SK-N-MC (cell line): ENCODE data around the gene ZDHHC7.

Experiments
- DNase-seq: peaks from one replicate; pipeline ENCODE4 v3.0.0-alpha.2; 2011; ENCODE audit warnings: low read depth, low spot score
- H3K27ac ChIP-seq: fragments of 200-600 bp; sonication (generic); 2 replicates; pipeline ENCODE4 v1.5.1; 2016; ENCODE audit warnings: mixed run types
- H3K36me3 ChIP-seq: fragments of 200-600 bp; sonication (generic); 2 replicates; pipeline ENCODE4 v1.6.1; 2017; ENCODE audit warnings: antibody characterized with exemption, low read length, mixed read lengths; ENCODE audit not compliant: insufficient read depth
- H3K4me3 ChIP-seq: fragments of 200-600 bp; sonication (generic); 2 replicates; pipeline ENCODE4 v1.5.1; 2016
- H3K9ac ChIP-seq: fragments of 200-600 bp; sonication (generic); 2 replicates; pipeline ENCODE4 v1.8.0; 2017; ENCODE audit warnings: mixed run types, mixed read lengths; ENCODE audit not compliant: insufficient read length
- H3K9me3 ChIP-seq: fragments of 200-600 bp; sonication (generic); 2 replicates; pipeline ENCODE4 v1.6.1; 2017; ENCODE audit warnings: low read depth, mild to moderate bottlenecking, antibody characterized with exemption, low read length, moderate library complexity, mixed read lengths
- EZH2 ChIP-seq: fragments of 200-600 bp; sonication (generic); IDR thresholded peaks from one replicate; pipeline ENCODE4 v1.6.1; 2017; ENCODE audit warnings: antibody characterized with exemption
- FOXP2 ChIP-seq: optimal IDR thresholded peaks from 2 replicates; pipeline ENCODE3; 2011; ENCODE audit warnings: mild to moderate bottlenecking, moderate library complexity; ENCODE audit not compliant: insufficient read depth; ENCODE audit errors: extremely low read length, control extremely low read depth
- POLR2AphosphoS5 ChIP-seq: IDR thresholded peaks from 2 replicates; pipeline ENCODE4 v1.6.1; 2012; ENCODE audit warnings: mild to moderate bottlenecking, low read depth, low read length, borderline replicate concordance

The ZDHHC7 gene

GRCh38 chr16:85003725-85004586 is 7.4 kb downstream of the ZDHHC7 start:
- H3K36me3 ChIP-seq = no peaks in the 10 kb centered on the region
- no peaks in the 10 kb centered on the region for H3K9me3 ChIP-seq
- no peak for DNase-seq
- H3K9ac ChIP-seq = no peak overlapping the region
- TF ChIP-seq EZH2 = no peak
- no peak for TF ChIP-seq FOXP2
- no peak for TF ChIP-seq POLR2AphosphoS5
- H3K27ac ChIP-seq = no peak overlapping the region
- H3K4me3 ChIP-seq = no peak overlapping the region

GRCh38 chr16:85003076-85003475 is 8.3 kb downstream of the ZDHHC7 start:
- no peak for DNase-seq
- no peaks in the 10 kb centered on the region for H3K9me3 ChIP-seq
- no peak overlapping the region for H3K9ac ChIP-seq
- H3K36me3 ChIP-seq = no peaks in the 10 kb centered on the region
- no peak overlapping the region for H3K4me3 ChIP-seq
- no peak overlapping the region for H3K27ac ChIP-seq
- TF ChIP-seq FOXP2 (no peak), POLR2AphosphoS5 (no peak), EZH2 (no peak)

- no peak for TF ChIP-seq EZH2
- TF ChIP-seq POLR2AphosphoS5 = no peak
- TF ChIP-seq FOXP2 = no peak
- Histone ChIP-seq H3K36me3 (no peaks in the 10 kb centered on the region), H3K9ac (no peak overlapping the region), H3K4me3 (no peak overlapping the region), H3K9me3 (no peaks in the 10 kb centered on the region), H3K27ac (no peak overlapping the region)
- DNase-seq = no peak
Measured at GRCh38 chr16:85002608-85003007, 8.7 kb downstream of the ZDHHC7 start.

GRCh38 chr16:85002099-85002541 is 9.2 kb downstream of the ZDHHC7 start:
- H3K4me3 ChIP-seq = no peak overlapping the region
- TF ChIP-seq POLR2AphosphoS5 (no peak), FOXP2 (no peak)
- H3K9ac ChIP-seq = no peak overlapping the region
- no peaks in the 10 kb centered on the region for H3K9me3 ChIP-seq
- no peak for DNase-seq
- no peaks in the 10 kb centered on the region for H3K36me3 ChIP-seq
- no peak overlapping the region for H3K27ac ChIP-seq

- Histone ChIP-seq H3K9ac (no peak overlapping the region), H3K27ac (no peak overlapping the region), H3K36me3 (no peaks in the 10 kb centered on the region; the same call in 1 of the 2 replicates), H3K4me3 (no peak overlapping the region), H3K9me3 (no peaks in the 10 kb centered on the region)
- DNase-seq = no peak
- no peak for TF ChIP-seq EZH2
- TF ChIP-seq POLR2AphosphoS5 = no peak
- TF ChIP-seq FOXP2 = no peak
Measured at GRCh38 chr16:84999857-85000480, 11.4 kb downstream of the ZDHHC7 start.

GRCh38 chr16:84999200-84999599 is 12.1 kb downstream of the ZDHHC7 start:
- DNase-seq = no peak
- H3K4me3 ChIP-seq = no peak overlapping the region

GRCh38 chr16:84996365-84996764 is 15.0 kb downstream of the ZDHHC7 start:
- Histone ChIP-seq H3K4me3 (no peak overlapping the region), H3K36me3 (no peaks in the 10 kb centered on the region; the same call in 1 of the 2 replicates), H3K9me3 (no peaks in the 10 kb centered on the region), H3K27ac (no peak overlapping the region), H3K9ac (no peak overlapping the region)
- DNase-seq = no peak
- no peak for TF ChIP-seq POLR2AphosphoS5
- TF ChIP-seq FOXP2 = no peak
- TF ChIP-seq EZH2 = no peak

More at GRCh38 chr16:84999200-84999599, 12.1 kb downstream of the ZDHHC7 start:
- Histone ChIP-seq H3K9ac (no peak overlapping the region), H3K27ac (no peak overlapping the region), H3K36me3 (no peaks in the 10 kb centered on the region; the same call in 1 of the 2 replicates), H3K9me3 (no peaks in the 10 kb centered on the region)
- TF ChIP-seq FOXP2 = no peak

- H3K9me3 ChIP-seq = no peaks in the 10 kb centered on the region
- no peak overlapping the region for H3K9ac ChIP-seq
- H3K27ac ChIP-seq = no peak overlapping the region
- H3K36me3 ChIP-seq = no peaks in the 10 kb centered on the region; the same call in 1 of the 2 replicates
- no peak for DNase-seq
- H3K4me3 ChIP-seq = no peak overlapping the region
- TF ChIP-seq POLR2AphosphoS5 (no peak), EZH2 (no peak), FOXP2 (no peak)
Measured at GRCh38 chr16:84995663-84996062, 15.7 kb downstream of the ZDHHC7 start.
